ENCODE data around the gene MDH2.
"Not testable (repeated sequence)": the region's sequence is repeated elsewhere in the genome, so short reads cannot be mapped to it uniquely, and the experiment has no call there.

Gene MDH2

GRCh38 chr7:76071316-76072242 lies 23.7 kb downstream of the MDH2 start:
- DNase-seq (ENCODE audit: low read depth): no peak

DNA sequence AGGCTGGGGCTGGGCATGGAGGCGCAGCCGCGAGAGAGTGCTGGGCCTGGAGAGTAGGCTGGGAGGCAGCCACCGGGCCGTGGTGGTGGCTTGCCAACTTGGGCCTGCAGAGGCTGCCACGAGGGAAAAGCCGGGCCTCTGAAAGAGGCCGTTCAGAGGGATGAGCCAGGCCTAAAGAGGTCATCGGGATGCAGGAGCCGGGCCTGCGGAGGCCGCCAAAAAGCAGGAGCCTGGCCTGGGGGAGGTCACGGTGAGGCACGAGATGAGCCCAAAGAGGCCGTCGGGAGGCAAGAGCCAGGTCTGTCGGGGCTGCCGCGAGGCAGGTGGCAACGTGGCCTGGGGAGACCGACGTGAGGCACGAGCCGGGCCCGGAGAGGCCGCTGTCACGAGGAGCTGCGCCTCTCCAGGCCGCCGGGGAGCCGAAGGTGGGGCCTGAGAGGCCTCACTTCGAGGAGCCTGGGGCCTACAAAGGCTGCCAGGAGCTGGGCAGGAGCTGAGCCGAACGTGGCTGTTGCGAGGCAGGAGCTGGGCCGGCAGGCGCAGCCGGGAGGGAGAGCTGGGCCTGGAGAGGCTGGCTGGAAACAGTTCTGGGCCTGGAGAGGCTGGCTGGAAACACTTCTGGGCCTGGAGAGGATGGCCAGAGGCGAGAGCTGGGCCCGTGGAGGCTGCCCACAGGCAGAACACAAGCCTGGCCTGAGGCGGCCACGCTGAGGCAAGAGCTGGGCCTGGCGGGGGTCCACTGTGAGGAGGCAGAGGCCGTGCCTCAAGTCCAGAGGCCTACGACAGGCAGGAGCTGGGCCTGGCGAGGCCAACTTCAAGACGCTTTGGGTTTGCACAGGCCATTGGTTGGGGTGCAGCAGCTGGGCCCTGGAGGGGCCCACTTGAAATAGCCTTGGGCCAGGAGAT lies 24.6 kb downstream of the MDH2 start:
- DNase-seq (ENCODE audit: low read depth): no peak

GRCh38 chr7:76073335-76073990 lies 25.6 kb downstream of the MDH2 start:
- DNase-seq (ENCODE audit: low read depth): no peak

- no peak for DNase-seq (ENCODE audit: low read depth)
Observed at GRCh38 chr7:76074306-76074971, 26.5 kb downstream of the MDH2 start.

- no peak for DNase-seq (ENCODE audit: low read depth)
Observed at GRCh38 chr7:76074972-76075370, 27.1 kb downstream of the MDH2 start.

DNA sequence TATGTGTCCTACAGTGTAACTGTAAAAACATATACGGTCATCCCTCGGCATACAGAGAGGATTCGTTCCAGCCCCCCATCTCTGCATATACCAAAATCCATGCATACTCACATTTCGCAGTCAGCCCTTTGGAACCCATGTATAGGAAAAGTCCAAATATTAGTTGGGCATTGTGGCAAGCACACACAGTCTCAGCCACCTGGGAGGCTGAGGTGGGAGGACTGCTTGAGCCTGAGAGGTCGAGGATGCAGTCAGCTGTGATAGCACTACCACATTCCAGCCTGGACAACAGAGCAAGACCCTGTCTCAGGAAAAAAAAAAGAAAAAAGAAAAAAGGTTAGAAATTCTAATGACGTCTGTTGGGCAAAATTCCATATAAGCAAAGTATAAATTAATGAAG lies 29.1 kb downstream of the MDH2 start:
- no peak for DNase-seq (ENCODE audit: low read depth)

DNA sequence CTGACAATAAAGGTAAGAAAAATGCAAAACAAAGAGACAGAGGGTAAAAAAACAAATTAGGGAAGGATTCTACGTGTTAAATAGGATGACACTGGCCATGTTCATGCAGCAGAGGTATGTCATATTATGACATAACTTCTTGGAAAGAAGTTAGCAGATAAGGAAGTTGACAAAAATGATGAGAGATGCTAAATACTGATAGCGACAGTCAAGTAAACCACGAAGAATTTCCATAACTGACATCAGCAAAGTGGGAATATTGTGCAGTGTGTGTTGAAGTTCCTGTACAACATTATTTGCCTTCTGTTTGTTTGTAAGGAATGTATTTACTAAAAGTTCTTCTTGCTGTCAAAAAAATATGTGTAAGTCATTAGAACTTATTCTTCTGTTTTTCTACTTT lies 29.5 kb downstream of the MDH2 start:
- DNase-seq (ENCODE audit: low read depth): no peak

GRCh38 chr7:76080204-76080603 lies 32.3 kb downstream of the MDH2 start:
- DNase-seq (ENCODE audit: low read depth): no peak

DNA sequence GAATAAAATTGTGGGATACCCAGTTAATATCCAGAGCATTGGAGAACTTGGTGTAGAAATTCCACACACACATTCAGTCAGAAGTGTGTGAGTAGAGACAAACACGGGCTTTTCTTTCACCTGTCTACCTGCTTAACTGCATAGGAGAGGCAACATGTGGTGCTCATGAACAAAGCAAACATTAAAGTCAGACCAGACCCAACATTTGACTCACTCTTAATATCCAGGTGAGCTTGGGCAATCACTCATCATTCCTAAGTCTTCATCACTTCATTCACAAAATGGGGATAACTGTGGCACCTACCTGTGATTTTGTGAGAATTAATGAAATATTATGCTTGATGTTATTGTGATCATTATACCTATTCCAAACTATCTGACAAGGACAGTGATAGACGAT lies 36.2 kb downstream of the MDH2 start:
- not testable (repeated sequence) for DNase-seq (ENCODE audit: low read depth)

- DNase-seq (ENCODE audit: low read depth): peak; percentile 40
Observed at GRCh38 chr7:76086070-76086469, 38.2 kb downstream of the MDH2 start.

GRCh38 chr7:76087362-76087791 lies 39.5 kb downstream of the MDH2 start:
- peak; percentile 76 for DNase-seq (ENCODE audit: low read depth)

DNA sequence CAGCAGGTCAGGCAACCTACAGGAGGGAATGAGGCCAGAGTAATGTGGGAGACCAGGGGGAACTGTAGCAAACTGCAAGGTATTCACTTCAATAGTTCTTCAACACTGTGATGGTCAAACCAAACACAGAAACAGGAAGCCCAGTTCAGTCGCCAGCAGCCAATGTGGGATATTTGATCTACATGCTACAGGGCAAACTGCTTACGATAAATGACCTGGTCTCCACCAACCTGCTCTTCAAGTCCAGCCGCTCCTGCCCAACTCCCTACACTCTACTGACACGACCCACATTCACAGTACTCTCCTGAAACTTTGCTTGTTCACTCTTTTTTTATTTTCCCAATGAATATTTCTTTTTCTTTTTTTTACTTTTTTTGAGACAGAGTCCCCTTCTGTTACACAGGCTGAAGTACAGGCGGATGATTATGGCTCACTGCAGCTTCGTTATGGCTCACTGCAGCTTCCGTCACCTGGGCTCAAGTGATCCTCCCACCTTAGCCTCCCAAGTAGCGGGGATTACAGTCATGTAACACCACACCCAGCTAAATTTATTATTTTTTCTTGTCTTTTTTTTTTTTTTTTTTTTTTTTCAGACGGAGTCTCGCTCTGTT lies 42.1 kb downstream of the MDH2 start:
- DNase-seq (ENCODE audit: low read depth): no peak

DNA sequence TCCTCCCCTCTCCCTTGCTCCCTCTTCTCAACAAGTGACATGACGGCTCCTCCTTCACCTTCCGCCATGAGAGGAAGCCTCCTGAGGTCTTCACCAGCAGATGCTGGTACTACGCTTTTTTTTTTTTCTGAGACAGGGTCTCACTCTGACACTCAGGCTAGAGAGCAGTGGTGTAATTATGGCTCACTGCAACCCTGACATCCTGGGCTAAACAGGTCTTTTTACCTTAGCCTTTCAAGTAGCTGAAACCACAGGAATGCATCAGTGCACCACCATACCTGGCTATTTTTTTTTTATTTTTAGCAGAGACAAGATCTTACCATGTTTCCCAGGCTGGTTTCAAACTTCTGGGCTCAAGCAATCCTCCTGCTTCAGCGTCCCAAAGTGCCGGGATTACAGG lies 43.6 kb downstream of the MDH2 start:
- DNase-seq (ENCODE audit: low read depth): no peak

DNA sequence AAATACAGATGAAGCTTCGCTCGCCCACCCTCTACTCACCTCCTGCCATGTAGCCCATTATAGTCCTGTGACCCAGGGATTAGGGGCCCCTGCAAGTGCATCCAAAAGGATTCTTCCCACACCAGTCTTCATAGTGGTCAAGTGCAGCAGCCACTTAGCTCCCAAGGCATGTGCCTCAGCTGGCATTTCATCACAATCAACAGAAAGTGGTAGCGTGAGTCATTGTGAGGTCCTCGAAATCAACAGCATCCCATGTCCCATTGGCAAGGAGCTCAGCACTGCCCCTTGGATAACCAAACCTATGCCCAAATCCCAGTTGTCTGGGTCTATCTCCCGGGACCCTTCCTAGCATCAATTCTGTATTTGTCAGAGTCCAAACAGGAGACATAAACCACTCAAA lies 45.6 kb downstream of the MDH2 start:
- DNase-seq (ENCODE audit: low read depth): not testable (repeated sequence)

GRCh38 chr7:76094326-76094725 lies 46.4 kb downstream of the MDH2 start:
- DNase-seq (ENCODE audit: low read depth): not testable (repeated sequence)

DNA sequence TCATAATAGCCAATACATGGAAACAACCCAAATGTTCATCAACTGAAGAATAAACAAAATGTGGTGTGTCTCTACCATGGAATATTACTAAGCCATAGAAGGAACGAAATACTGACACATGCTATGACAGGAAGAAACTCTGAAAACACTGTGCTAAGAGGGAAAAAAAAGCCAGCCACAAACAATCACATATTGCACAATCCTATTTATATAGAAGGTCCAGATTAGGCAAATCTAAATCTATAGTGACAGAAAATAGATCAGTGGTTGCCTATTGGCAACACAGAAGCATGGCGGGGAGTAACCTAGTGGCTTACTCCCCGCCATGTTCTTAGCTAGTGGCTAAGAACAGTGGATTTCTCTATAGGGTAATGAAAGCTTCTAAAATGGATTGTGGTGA lies 48.0 kb downstream of the MDH2 start:
- no peak for DNase-seq (ENCODE audit: low read depth)

DNA sequence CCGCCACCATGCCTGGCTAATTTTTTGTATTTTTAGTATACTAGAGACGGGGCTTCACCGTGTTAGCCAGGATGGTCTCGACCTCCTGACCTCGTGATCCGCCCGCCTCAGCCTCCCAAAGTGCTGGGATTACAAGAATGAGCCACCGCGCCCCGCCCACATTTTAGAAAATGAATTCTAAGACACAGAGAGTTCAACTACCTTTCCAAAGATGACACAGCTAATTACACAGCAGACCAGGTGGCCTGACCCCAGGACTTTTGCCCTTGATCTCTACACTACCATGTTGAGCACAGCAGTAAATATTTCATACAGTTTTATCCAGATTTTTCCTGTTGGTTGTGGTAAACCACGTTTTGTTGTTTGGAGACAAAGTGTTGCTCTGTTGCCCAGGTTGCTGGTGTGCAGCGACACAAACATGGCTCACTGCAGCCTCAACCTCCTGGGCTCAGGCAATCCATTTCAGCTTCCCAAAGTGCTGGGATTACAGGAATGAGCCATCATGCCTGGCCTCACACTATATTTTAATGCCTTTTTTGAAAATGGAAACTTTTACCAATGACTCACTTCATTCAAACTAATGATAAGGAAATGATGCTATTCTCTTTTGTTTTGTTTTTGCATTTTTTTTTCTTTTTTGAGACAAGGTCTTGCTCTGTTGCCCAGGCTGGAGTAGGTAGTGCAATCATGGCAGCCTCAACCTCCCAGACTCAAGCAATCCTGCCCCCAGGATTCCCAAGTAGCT lies 54.0 kb downstream of the MDH2 start:
- not testable (repeated sequence) for DNase-seq (ENCODE audit: low read depth)

DNA sequence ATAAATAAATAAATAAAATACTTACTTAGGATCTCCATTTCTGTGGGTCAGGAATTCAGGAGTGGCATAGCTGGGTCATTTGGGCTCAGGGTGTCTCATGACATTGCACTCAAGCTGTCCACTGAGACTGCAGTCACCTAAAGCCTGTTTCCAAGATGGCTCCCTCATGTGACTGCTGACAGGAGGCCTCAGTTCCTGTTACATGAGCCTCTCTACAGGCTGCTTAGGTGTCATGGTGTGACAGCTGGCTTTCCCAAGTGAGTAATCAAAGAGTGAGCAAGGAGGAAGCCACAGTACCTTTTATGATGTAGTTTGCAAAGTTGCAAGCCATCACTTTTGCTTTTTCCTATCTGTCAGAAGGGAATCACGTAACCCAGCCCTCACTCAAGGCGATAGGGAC lies 55.9 kb downstream of the MDH2 start:
- not testable (repeated sequence) for DNase-seq (ENCODE audit: low read depth)

- not testable (repeated sequence) for DNase-seq (ENCODE audit: low read depth)
Observed at GRCh38 chr7:76106130-76106529, 58.2 kb downstream of the MDH2 start.

DNA sequence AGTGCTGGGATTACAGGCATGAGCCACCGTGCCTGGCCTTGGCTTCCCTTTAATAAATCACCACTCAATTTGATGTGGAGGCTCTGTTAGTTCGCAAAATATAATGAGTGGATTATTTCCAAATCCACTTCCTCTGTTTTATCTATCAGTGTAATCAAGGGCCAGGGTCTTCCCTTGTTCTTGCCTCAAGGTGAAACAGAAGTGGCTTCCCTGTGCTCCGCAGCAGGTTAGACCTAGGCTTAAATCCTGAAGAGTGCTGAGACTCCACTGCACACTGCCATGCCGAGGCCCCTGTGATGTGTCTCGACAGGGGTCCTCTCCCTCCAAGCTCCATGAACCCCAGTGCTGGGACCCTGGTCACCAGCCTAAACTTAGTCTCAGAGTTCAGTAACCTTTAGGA lies 59.0 kb downstream of the MDH2 start:
- DNase-seq (ENCODE audit: low read depth): no peak
